IMR-90 (cell line): Measurements from ENCODE around the gene DDX10. TPM values are rescaled to one million over a fixed set of nuclear protein-coding genes. Genes with fewer than 3 reads are reported as not detected.

Experiments used
- ATAC-seq: fragments of 200-7000 bp; cut with Tn5 transposase; 2 replicates; pipeline ENCODE4 v1.9.1; 2020; ENCODE audit warnings: low read depth, mild to moderate bottlenecking, moderate library complexity
- BruUV-seq: library from RNA; stranded (reverse); fragments of 400-500 nt; replicated peaks from 2 replicates; lab custom pipeline; 2021; lab: Mats Ljungman, UMichigan
- CTCF ChIA-PET: fragments of 300-600 bp; formaldehyde crosslinking; extraction: SDS; loops from one replicate; lab custom pipeline; 2021; ENCODE audit warnings: antibody characterized with exemption; lab: Yijun Ruan, JAX
- POLR2A ChIA-PET: fragments of 300-600 bp; sonication (Branson Sonifier 250); formaldehyde crosslinking; loops from one replicate; lab custom pipeline; 2022; ENCODE audit warnings: antibody characterized with exemption; ENCODE audit not compliant: unreplicated experiment; lab: Charles Lee
- DNase-seq: peaks from one replicate; pipeline ENCODE4 v3.0.0; 2013
- H2AFZ ChIP-seq: replicated peaks from 2 replicates; pipeline ENCODE3; 2013; ENCODE audit warnings: low read length, mild to moderate bottlenecking; ENCODE audit not compliant: poor library complexity
- H2AK5ac ChIP-seq: 2 replicates; pipeline ENCODE4 v1.6.1; 2013; ENCODE audit warnings: low read depth, low read length, inconsistent platforms
- H2AK9ac ChIP-seq: replicated peaks from 2 replicates; pipeline ENCODE3; 2013; ENCODE audit warnings: mild to moderate bottlenecking, low read depth, low read length, moderate library complexity; ENCODE audit not compliant: poor library complexity
- H2BK120ac ChIP-seq: 2 replicates; pipeline ENCODE4 v1.6.1; 2013; ENCODE audit warnings: low read depth, low read length, inconsistent platforms
- H2BK15ac ChIP-seq: 3 replicates; pipeline ENCODE4 v1.6.1; 2013; ENCODE audit warnings: low read depth, low read length, inconsistent platforms
- H2BK20ac ChIP-seq: 2 replicates; pipeline ENCODE4 v1.6.1; 2013; ENCODE audit warnings: low read depth, mild to moderate bottlenecking, inconsistent platforms, low read length, moderate library complexity
- H2BK5ac ChIP-seq: 2 replicates; pipeline ENCODE4 v1.6.1; 2013; ENCODE audit warnings: mild to moderate bottlenecking, low read depth, low read length, inconsistent platforms; ENCODE audit not compliant: poor library complexity, severe bottlenecking
- H3K14ac ChIP-seq: replicated peaks from 2 replicates; pipeline ENCODE4 v1.6.1; 2013; ENCODE audit warnings: low read depth, low read length, inconsistent platforms
- H3K18ac ChIP-seq: 2 replicates; pipeline ENCODE4 v1.6.1; 2013; ENCODE audit warnings: low read depth, low read length, control low read depth
- H3K23ac ChIP-seq: 2 replicates; pipeline ENCODE4 v1.6.1; 2013; ENCODE audit warnings: low read depth, low read length, inconsistent platforms
- H3K27ac ChIP-seq: 2 replicates; pipeline ENCODE4 v1.5.1; 2013; ENCODE audit warnings: mild to moderate bottlenecking, control low read depth, low read length; ENCODE audit not compliant: insufficient read depth
- H3K27me3 ChIP-seq: 2 replicates; pipeline ENCODE4 v1.6.1; 2013; ENCODE audit warnings: low read length; ENCODE audit not compliant: control insufficient read depth, insufficient read depth
- H3K36me3 ChIP-seq: 2 replicates; pipeline ENCODE4 v1.6.1; 2013; ENCODE audit warnings: low read length, mixed read lengths; ENCODE audit not compliant: control insufficient read depth, insufficient read depth
- H3K4ac ChIP-seq: 2 replicates; pipeline ENCODE4 v1.6.1; 2013; ENCODE audit warnings: low read depth, low read length, inconsistent platforms
- H3K4me1 ChIP-seq: 2 replicates; pipeline ENCODE4 v1.6.1; 2013; ENCODE audit warnings: low read length, mixed read lengths; ENCODE audit not compliant: control insufficient read depth, insufficient read depth
- H3K4me2 ChIP-seq: 2 replicates; pipeline ENCODE4 v1.6.1; 2013; ENCODE audit warnings: low read depth, mild to moderate bottlenecking, control low read depth, low read length, moderate library complexity
- H3K4me3 ChIP-seq: 2 replicates; pipeline ENCODE4 v1.5.1; 2013; ENCODE audit warnings: low read depth, mild to moderate bottlenecking, control low read depth, low read length, moderate library complexity; ENCODE audit not compliant: insufficient read depth
- H3K56ac ChIP-seq: 2 replicates; pipeline ENCODE4 v1.6.1; 2013; ENCODE audit warnings: low read length, inconsistent platforms; ENCODE audit not compliant: insufficient read depth; ENCODE audit errors: extremely low read depth
- H3K79me1 ChIP-seq, 2 experiments: 2 replicates each; pipeline ENCODE4 v1.6.1; 2013; ENCODE audit warnings: low read length in 2 of 2, inconsistent platforms in 1 of 2, low read depth in 1 of 2
- H3K9ac ChIP-seq: 2 replicates; pipeline ENCODE4 v1.6.1; 2013; ENCODE audit warnings: low read depth, low read length, control low read depth
- H3K9me1 ChIP-seq: 2 replicates; pipeline ENCODE4 v1.6.1; 2013; ENCODE audit warnings: low read length, inconsistent platforms; ENCODE audit not compliant: insufficient read depth
- H3K9me3 ChIP-seq: 2 replicates; pipeline ENCODE4 v1.6.1; 2013; ENCODE audit warnings: low read length; ENCODE audit not compliant: control insufficient read depth, insufficient read depth
- H4K20me1 ChIP-seq: 2 replicates; pipeline ENCODE4 v1.6.1; 2013; ENCODE audit warnings: low read length, inconsistent platforms; ENCODE audit not compliant: insufficient read depth
- H4K5ac ChIP-seq: 2 replicates; pipeline ENCODE4 v1.6.1; 2013; ENCODE audit warnings: mild to moderate bottlenecking, low read depth, low read length, control low read depth
- H4K8ac ChIP-seq, 2 experiments: 2 replicates each; pipeline ENCODE4 v1.6.1; 2013; ENCODE audit warnings: low read depth in 2 of 2, low read length in 2 of 2, control low read depth in 1 of 2, inconsistent platforms in 1 of 2
- H4K91ac ChIP-seq: 2 replicates; pipeline ENCODE4 v1.6.1; 2013; ENCODE audit warnings: low read depth, low read length, inconsistent platforms; ENCODE audit not compliant: insufficient read depth
- BHLHE40 ChIP-seq: fragments of 150-350 bp; IDR thresholded peaks from 2 replicates; pipeline ENCODE4 v1.6.1; 2016; ENCODE audit warnings: mild to moderate bottlenecking, low read depth, low read length
- CEBPB ChIP-seq: IDR thresholded peaks from 2 replicates; pipeline ENCODE4 v1.6.1; 2012; ENCODE audit warnings: low read depth, low read length, improper control_type of control experiment
- CHD1 ChIP-seq: IDR thresholded peaks from 2 replicates; pipeline ENCODE4 v1.6.1; 2012; ENCODE audit warnings: low read depth, low read length, improper control_type of control experiment
- CTCF ChIP-seq: conservative IDR thresholded peaks from 2 replicates; pipeline ENCODE4 v1.5.1; 2012; ENCODE audit warnings: mild to moderate bottlenecking, low read depth, low read length, improper control_type of control experiment
- FOS ChIP-seq: fragments of 150-350 bp; IDR thresholded peaks from 2 replicates; pipeline ENCODE4 v1.6.1; 2016; ENCODE audit warnings: low read depth, low read length
- MAFK ChIP-seq: IDR thresholded peaks from 2 replicates; pipeline ENCODE4 v1.6.1; 2012; ENCODE audit warnings: low read depth, low read length, improper control_type of control experiment
- MAZ ChIP-seq: IDR thresholded peaks from 2 replicates; pipeline ENCODE4 v1.6.1; 2012; ENCODE audit warnings: low read depth, mild to moderate bottlenecking, low read length, improper control_type of control experiment, moderate library complexity, borderline replicate concordance
- MXI1 ChIP-seq: IDR thresholded peaks from 2 replicates; pipeline ENCODE4 v1.6.1; 2012; ENCODE audit warnings: low read depth, mild to moderate bottlenecking, low read length, moderate library complexity, borderline replicate concordance
- NFE2L2 ChIP-seq: fragments of 150-350 bp; IDR thresholded peaks from 2 replicates; pipeline ENCODE4 v1.6.1; 2016; ENCODE audit warnings: low read depth, mild to moderate bottlenecking, low read length
- POLR2A ChIP-seq: IDR thresholded peaks from 2 replicates; pipeline ENCODE4 v1.6.1; 2012; ENCODE audit warnings: mild to moderate bottlenecking, low read depth, low read length
- RAD21 ChIP-seq: IDR thresholded peaks from 2 replicates; pipeline ENCODE4 v1.6.1; 2012; ENCODE audit warnings: low read length, improper control_type of control experiment
- RCOR1 ChIP-seq: IDR thresholded peaks from 2 replicates; pipeline ENCODE4 v1.6.1; 2012; ENCODE audit warnings: mild to moderate bottlenecking, low read length, improper control_type of control experiment; ENCODE audit not compliant: insufficient replicate concordance
- SMC3 ChIP-seq: fragments of 150-350 bp; IDR thresholded peaks from 2 replicates; pipeline ENCODE4 v1.6.1; 2016; ENCODE audit warnings: low read depth, mild to moderate bottlenecking, antibody characterized with exemption, low read length, moderate library complexity
- USF2 ChIP-seq: fragments of 150-350 bp; IDR thresholded peaks from 2 replicates; pipeline ENCODE4 v1.6.1; 2017; ENCODE audit warnings: mild to moderate bottlenecking, antibody characterized with exemption, low read length, low read depth
- WGBS, 2 experiments: methylation state at CpG; one replicate each; pipeline versions ENCODE4 v1.1.5 to v1.1.7; 2013; ENCODE audit warnings: missing lambda C conversion rate in 2 of 2; ENCODE audit not compliant: insufficient read length in 1 of 2; ENCODE audit errors: extremely low coverage in 2 of 2; 5-methylcytosine and 5-hydroxymethylcytosine counted together
- dilution Hi-C: fragments of 300-500 bp; cut with HindIII; formaldehyde crosslinking; loops from one replicate; pipeline ENCODE4 v1.14.3; 2018; ENCODE audit warnings: low sequenced_read_pairs; ENCODE audit not compliant: unreplicated experiment
- in situ Hi-C: fragments of 300-500 bp; cut with MboI; formaldehyde crosslinking; loops from 3 replicates; pipeline ENCODE4 v1.14.3; 2019; ENCODE audit warnings: low sequenced_read_pairs, inconsistent platforms, mixed read lengths
- intact Hi-C: fragments of 100-400 bp; cut with micrococcal nuclease; formaldehyde crosslinking; loops from 2 replicates; pipeline ENCODE4 v1.10.0; 2022
- polyA plus RNA-seq, 3 experiments: library from polyadenylated mRNA; depleted of rRNA; stranded (reverse); fragments of >200 nt; gene quantifications; 2 replicates each; pipeline ENCODE4 v1.2.3, GENCODE V29; 2012; ENCODE audit warnings: low replicate concordance in 1 of 3
- total RNA-seq: library from RNA; depleted of rRNA; stranded (reverse); fragments of >200 nt; gene quantifications from 2 replicates; pipeline ENCODE4 v1.2.3, GENCODE V29; 2012

DDX10 gene
- total and polyA plus RNA-seq, 2 of the 4 experiments (the other 2 are of a cell fraction) = 20.0 to 31.9 TPM

DNA sequence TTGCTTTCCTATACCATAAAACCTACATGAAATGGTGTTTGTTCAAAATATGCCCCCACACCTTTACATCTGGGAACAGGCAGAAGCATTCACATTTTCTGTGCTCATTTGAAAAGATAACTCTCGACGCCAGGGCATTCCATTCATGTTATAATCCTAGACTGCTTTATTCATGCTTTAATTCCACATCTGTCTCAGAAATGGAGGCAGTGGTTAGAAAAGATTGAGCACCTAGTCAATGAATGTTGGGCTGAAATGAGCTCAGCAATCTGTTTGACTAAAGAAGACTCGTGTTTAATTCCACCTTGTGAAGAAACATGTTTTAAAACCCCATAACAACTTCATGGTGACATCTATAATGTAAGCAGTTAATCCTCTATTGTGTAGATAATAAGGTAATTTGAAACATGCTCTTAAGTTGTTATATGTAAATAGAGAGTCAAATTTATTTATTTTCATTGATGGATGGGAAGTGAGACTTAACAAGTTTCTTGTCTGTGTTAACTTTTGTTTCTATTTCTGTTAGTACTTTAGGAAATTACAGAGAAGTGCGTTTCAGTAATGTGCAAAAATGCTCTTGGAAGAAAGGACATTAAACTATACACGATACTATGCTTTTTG is 217.5 kb downstream of the DDX10 start:
- Histone ChIP-seq H2AK5ac (no peak overlapping the region), H3K4me1 (peaks cover 4% of the 10 kb centered on the region; the same call in 1 of the 2 replicates), H3K27me3 (no peaks in the 10 kb centered on the region), H4K91ac (no peak overlapping the region), H2AK9ac (no peak overlapping the region), H3K9ac (no peak overlapping the region), H4K8ac (no peak overlapping the region), H3K9me1 (no peaks in the 10 kb centered on the region), H3K4me3 (no peak overlapping the region), H4K20me1 (no peaks in the 10 kb centered on the region), H2BK5ac (no peak overlapping the region), H2BK15ac (no peak overlapping the region), H2BK20ac (no peak overlapping the region), H3K9me3 (no peaks in the 10 kb centered on the region), H3K27ac (no peak overlapping the region), H3K23ac (no peak overlapping the region), H3K14ac (no peak overlapping the region; the same call in 1 of the 2 replicates), H3K4ac (no peak overlapping the region), H3K18ac (peak overlapping the region; percentile 39; the same call in 1 of the 2 replicates), H4K5ac (no peak overlapping the region; the same call in 1 of the 2 replicates), H2BK120ac (no peak overlapping the region), H3K36me3 (no peaks in the 10 kb centered on the region), H3K56ac (no peak overlapping the region), H3K4me2 (no peak overlapping the region; the same call in 1 of the 2 replicates), H2AFZ (no peak overlapping the region), H3K79me1 (peaks cover 0 to 7% of the 10 kb centered on the region in 2 experiments; a peak in 1 of 4 replicates)
- no TSS peak for BruUV-seq
- intact Hi-C loops = loop anchor here (10.0 kb wide), 1 partner anchor 1052 kb away; no protein-coding TSS in a partner anchor
- no peak for ATAC-seq
- in situ Hi-C loops = no loop called here
- DNase-seq = no peak
- POLR2A ChIA-PET = no interaction called here
- TF ChIP-seq CTCF = no peak
- TF ChIP-seq RAD21 = no peak
- no peak for TF ChIP-seq MAZ
- no peak for TF ChIP-seq BHLHE40
- TF ChIP-seq SMC3 = no peak
- no peak for TF ChIP-seq CHD1
- no peak for TF ChIP-seq POLR2A
- no peak for TF ChIP-seq RCOR1
- TF ChIP-seq NFE2L2 = no peak
- TF ChIP-seq USF2 = no peak
- no peak for TF ChIP-seq FOS
- TF ChIP-seq MXI1 = no peak
- TF ChIP-seq CEBPB = no peak
- TF ChIP-seq MAFK = no peak
- CTCF ChIA-PET = no interaction called here
- WGBS, 2 experiments = 35% methylated on average over 2 of the region's 5 CpGs; no CpG with 5 or more reads in 1 of the 2 experiments
- dilution Hi-C loops = no loop called here
